Measurements from ENCODE around the gene HOXC12.

The HOXC12 gene

DNA sequence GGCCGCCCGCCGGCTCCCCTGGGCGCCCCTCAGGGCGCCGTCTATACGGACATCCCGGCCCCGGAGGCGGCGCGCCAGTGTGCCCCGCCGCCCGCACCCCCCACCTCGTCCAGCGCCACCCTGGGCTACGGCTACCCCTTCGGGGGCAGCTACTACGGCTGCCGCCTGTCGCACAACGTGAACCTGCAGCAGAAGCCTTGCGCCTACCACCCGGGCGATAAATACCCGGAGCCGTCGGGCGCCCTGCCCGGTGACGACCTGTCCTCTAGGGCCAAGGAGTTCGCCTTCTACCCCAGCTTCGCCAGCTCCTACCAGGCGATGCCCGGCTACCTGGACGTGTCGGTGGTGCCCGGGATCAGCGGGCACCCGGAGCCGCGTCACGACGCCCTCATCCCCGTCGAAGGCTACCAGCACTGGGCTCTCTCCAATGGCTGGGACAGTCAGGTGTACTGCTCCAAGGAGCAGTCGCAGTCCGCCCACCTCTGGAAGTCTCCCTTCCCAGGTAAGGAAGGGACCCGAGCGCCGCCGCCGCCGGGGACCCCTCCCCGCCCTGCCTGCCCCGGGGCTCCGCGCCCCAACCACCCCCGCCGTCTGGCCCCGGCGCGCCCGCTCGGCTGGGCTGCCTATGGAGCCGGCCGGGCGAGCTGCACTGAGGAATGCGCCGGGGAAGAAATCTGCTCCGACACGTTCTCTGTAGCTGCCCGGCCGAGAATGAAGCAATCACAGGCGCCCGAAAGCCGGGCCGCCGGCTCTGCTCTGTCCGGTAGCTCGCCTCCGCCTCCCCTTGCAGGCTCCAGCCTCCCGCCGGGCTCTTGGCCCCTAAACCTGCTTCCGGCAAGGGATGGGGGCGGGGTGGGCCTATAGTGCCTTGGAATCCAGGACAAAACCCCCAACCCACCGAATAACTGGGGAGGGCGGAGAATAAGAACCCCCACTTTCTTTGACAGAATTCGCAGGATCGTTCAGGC, 15.3 kb upstream of the HOXC12 start:
- H3K27ac ChIP-seq = no peak overlapping the region
- H3K9ac ChIP-seq = no peak overlapping the region
- no peak for TF ChIP-seq Cebpa-rat (IDR thresholded peaks at IDR 0.05)
- peaks cover 0 to 67% (median 34%) of the 10 kb centered on the region in 11 experiments; a peak in 14 of 22 replicates for H4K20me1 ChIP-seq
- H3K9me3 ChIP-seq (replicated peaks in 1 of 11) = peaks cover 10 to 39% (median 24%) of the 10 kb centered on the region in 11 experiments; a peak in 19 of 22 replicates
- no peak overlapping the region for H3K4me2 ChIP-seq
- H3K36me3 ChIP-seq = no peaks in the 10 kb centered on the region
- no peak overlapping the region for H3K4me3 ChIP-seq
- H3K27me3 ChIP-seq = peaks cover 100% of the 10 kb centered on the region in 11 experiments
- no peaks in the 10 kb centered on the region for H3K4me1 ChIP-seq

DNA sequence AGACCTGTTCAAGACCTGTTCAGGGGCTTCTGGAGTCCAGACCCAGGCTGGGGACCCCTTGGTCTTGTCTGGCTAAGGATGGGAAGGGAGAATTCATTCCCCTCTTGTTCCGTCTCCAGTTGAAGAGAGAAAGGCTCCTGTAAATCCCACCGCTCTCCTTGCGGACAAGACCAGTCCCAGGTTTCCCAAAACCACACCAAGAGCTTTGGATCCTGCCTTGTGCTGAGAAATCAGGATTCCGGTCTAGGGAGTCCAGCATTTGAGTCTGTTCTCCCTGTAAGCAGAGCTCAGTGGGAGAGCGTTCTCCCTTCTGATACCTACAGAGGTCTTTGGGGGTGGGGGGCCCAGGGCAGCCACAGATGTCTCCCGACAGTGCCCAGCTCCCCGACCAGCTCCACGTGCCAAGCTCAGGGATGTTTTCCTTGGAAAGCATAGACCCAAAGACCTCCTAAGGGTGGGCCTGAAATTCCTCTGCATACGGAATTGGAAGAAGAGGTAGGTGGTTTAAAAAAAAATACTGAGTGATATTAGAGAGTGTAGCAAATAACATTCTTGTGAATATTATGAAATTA, 14.2 kb upstream of the HOXC12 start:
- H3K4me1 ChIP-seq = no peaks in the 10 kb centered on the region
- peaks cover 13 to 49% (median 34%) of the 10 kb centered on the region in 11 experiments; a peak in 20 of 22 replicates for H3K9me3 ChIP-seq (replicated peaks in 1 of 11)
- TF ChIP-seq Cebpa-rat (IDR thresholded peaks at IDR 0.05) = no peak
- no peak overlapping the region for H3K9ac ChIP-seq
- peaks cover 100% of the 10 kb centered on the region in 11 experiments for H3K27me3 ChIP-seq
- H4K20me1 ChIP-seq = peaks cover 0 to 65% (median 30%) of the 10 kb centered on the region in 11 experiments; a peak in 15 of 22 replicates
- H3K27ac ChIP-seq = no peak overlapping the region
- no peak overlapping the region for H3K4me2 ChIP-seq
- H3K36me3 ChIP-seq = no peaks in the 10 kb centered on the region
- H3K4me3 ChIP-seq = no peak overlapping the region

DNA sequence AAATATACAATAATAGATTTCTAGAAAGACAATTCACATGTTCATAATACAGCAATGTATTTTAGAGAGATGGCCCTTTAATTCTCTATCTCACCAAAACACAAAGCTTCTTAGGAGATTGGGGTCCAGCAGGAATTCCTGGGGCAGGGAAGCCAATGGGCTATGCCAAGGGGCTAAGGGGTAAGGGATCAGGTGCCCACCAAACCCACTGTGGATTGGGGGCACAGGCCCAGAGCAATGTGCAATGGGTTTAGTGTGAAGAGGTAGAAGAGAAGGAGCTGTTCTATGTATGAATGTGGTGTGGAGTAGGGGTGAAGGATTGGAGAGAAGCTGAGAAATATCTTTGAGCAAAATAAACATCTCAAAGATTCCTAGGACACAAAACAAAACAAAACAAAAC, 13.5 kb upstream of the HOXC12 start:
- H4K20me1 ChIP-seq = peaks cover 0 to 66% (median 23%) of the 10 kb centered on the region in 11 experiments; a peak in 15 of 22 replicates
- H3K4me2 ChIP-seq = no peak overlapping the region
- H3K4me3 ChIP-seq = no peak overlapping the region
- H3K9ac ChIP-seq = no peak overlapping the region
- no peaks in the 10 kb centered on the region for H3K36me3 ChIP-seq
- TF ChIP-seq Cebpa-rat (IDR thresholded peaks at IDR 0.05) = no peak
- no peak overlapping the region for H3K27ac ChIP-seq
- H3K4me1 ChIP-seq = no peaks in the 10 kb centered on the region
- peaks cover 100% of the 10 kb centered on the region in 11 experiments for H3K27me3 ChIP-seq
- H3K9me3 ChIP-seq (replicated peaks in 1 of 11) = peaks cover 13 to 54% (median 37%) of the 10 kb centered on the region in 11 experiments; a peak in 20 of 22 replicates

DNA sequence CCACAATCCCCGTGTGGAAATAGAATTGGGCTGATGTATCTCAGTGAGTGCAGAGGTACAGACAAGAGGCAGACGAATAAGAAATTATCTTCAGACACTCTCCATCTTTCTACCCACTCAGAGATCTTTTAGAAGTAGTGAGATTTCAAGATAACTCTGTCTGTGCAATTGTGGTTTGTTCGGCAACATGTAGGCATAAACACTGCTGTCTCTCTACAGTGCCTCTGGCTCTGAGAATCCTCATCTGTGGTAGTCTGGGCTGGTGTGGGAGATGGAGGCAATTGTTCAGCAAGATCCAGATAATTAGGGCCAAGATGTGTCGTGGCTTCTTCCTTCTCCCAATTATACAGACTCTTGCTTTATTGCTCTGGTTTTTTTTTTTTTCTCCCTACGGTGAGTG, 13.0 kb upstream of the HOXC12 start:
- H3K4me1 ChIP-seq = no peaks in the 10 kb centered on the region
- no peak overlapping the region for H3K9ac ChIP-seq
- H3K27ac ChIP-seq = no peak overlapping the region
- no peak overlapping the region for H3K4me2 ChIP-seq
- no peak overlapping the region for H3K4me3 ChIP-seq
- H3K9me3 ChIP-seq (replicated peaks in 1 of 11) = peaks cover 13 to 54% (median 37%) of the 10 kb centered on the region in 11 experiments; a peak in 20 of 22 replicates
- H3K27me3 ChIP-seq = peaks cover 100% of the 10 kb centered on the region in 11 experiments
- no peak for TF ChIP-seq Cebpa-rat (IDR thresholded peaks at IDR 0.05)
- H4K20me1 ChIP-seq = peaks cover 0 to 67% (median 24%) of the 10 kb centered on the region in 11 experiments; a peak in 13 of 22 replicates
- no peaks in the 10 kb centered on the region for H3K36me3 ChIP-seq

DNA sequence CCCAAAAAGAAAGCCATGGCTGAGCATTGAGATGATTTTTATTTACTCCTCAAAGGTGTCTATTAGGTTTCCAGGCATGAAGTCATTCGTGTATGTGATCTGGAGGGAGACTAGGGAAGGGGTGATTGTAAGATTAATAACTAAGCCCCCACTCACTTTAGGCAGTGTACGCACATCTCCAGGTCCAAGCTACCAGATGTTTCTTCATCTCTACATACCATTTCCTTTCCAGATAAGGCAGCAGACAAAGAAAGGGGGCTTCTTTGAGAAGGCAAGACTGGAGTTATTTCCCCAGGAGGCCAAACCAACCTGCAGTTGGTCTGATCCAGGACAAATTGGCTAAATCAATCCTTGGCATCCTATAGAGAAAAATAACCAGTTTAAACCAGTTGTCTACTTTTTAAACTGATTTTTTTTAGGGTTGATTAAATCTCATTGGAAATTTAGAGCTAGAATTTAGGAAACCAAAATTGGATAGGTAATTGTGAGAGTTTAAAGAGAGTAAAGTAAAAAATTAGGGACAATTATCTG, 12.2 kb upstream of the HOXC12 start:
- Histone ChIP-seq H3K9me3 (replicated peaks in 1 of 11) (peaks cover 13 to 54% (median 37%) of the 10 kb centered on the region in 11 experiments; a peak in 20 of 22 replicates), H3K9ac (no peak overlapping the region), H3K4me2 (no peak overlapping the region), H4K20me1 (peaks cover 0 to 64% (median 21%) of the 10 kb centered on the region in 11 experiments; a peak in 12 of 22 replicates), H3K4me1 (no peaks in the 10 kb centered on the region), H3K36me3 (no peaks in the 10 kb centered on the region), H3K27me3 (peaks cover 100% of the 10 kb centered on the region in 11 experiments), H3K27ac (no peak overlapping the region), H3K4me3 (no peak overlapping the region)
- TF ChIP-seq Cebpa-rat (IDR thresholded peaks at IDR 0.05) = no peak

DNA sequence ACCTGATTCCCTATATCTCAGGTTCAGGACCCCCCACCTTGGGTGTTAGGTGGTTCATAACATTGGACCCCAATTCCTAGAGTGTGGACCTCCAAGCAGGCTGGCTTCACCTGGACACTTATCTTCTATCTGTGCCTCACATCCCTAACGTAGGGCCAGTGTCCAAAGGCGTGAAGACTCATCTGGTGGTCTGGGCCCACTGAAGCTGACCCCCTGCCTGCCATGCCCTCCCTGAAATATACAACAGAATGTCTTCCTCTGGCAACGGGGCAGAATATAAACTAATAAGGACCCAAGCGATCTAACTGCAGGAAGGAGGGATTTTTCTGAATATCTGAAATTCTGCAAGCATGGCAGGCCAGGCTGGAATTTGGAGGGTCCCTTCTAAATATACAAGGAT, 10.5 kb upstream of the HOXC12 start:
- Histone ChIP-seq H3K4me1 (no peaks in the 10 kb centered on the region), H3K4me2 (no peak overlapping the region), H3K27me3 (peaks cover 100% of the 10 kb centered on the region in 11 experiments), H3K4me3 (no peak overlapping the region), H3K36me3 (no peaks in the 10 kb centered on the region), H3K9ac (no peak overlapping the region), H3K9me3 (replicated peaks in 1 of 11) (peaks cover 9 to 53% (median 32%) of the 10 kb centered on the region in 11 experiments; a peak in 20 of 22 replicates), H4K20me1 (peaks cover 0 to 64% (median 18%) of the 10 kb centered on the region in 11 experiments; a peak in 15 of 22 replicates), H3K27ac (no peak overlapping the region)
- TF ChIP-seq Cebpa-rat (IDR thresholded peaks at IDR 0.05) = no peak

DNA sequence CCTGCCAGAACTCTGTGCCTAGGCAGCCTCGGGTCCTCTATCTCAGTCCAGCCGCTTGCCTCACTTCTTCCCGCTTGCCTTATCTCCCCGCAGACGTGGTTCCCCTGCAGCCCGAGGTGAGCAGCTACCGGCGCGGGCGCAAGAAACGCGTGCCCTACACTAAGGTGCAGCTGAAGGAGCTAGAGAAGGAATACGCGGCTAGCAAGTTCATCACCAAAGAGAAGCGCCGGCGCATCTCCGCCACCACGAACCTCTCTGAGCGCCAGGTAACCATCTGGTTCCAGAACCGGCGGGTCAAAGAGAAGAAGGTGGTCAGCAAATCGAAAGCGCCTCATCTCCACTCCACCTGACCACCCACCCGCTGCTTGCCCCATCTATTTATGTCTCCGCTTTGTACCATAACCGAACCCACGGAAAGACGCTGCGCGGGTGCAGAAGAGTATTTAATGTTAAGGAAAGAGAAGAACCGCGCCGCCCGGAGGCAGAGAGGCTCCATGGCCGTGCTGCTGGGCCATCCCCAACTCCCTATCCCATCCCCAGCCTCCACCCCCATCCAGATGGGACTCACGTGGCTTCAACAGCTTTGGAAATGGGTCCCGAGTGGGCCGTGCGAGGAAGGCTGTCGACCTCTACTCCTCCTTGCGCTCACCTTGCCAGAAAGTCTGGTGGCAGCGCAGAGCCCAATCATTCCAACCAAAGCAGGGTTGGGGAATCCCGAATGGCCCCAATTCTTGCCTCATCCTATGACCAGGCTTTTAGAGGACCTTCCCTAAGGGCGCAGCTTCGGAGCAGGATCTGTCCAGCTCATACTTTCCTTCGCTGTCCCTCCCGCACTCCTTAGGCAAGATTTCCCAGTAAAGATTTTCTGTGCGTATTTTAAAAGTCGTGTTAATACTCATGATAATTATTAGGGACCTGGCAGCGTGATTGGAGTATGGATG, 9.5 kb upstream of the HOXC12 start:
- no peaks in the 10 kb centered on the region for H3K4me1 ChIP-seq
- peaks cover 0 to 66% (median 27%) of the 10 kb centered on the region in 11 experiments; a peak in 15 of 22 replicates for H4K20me1 ChIP-seq
- H3K9me3 ChIP-seq (replicated peaks in 1 of 11) = peaks cover 3 to 53% (median 31%) of the 10 kb centered on the region in 11 experiments; a peak in 20 of 22 replicates
- H3K27me3 ChIP-seq = peaks cover 100% of the 10 kb centered on the region in 11 experiments
- H3K27ac ChIP-seq = no peak overlapping the region
- no peak overlapping the region for H3K4me3 ChIP-seq
- H3K4me2 ChIP-seq = no peak overlapping the region
- no peak overlapping the region for H3K9ac ChIP-seq
- TF ChIP-seq Cebpa-rat (IDR thresholded peaks at IDR 0.05) = no peak
- no peaks in the 10 kb centered on the region for H3K36me3 ChIP-seq

DNA sequence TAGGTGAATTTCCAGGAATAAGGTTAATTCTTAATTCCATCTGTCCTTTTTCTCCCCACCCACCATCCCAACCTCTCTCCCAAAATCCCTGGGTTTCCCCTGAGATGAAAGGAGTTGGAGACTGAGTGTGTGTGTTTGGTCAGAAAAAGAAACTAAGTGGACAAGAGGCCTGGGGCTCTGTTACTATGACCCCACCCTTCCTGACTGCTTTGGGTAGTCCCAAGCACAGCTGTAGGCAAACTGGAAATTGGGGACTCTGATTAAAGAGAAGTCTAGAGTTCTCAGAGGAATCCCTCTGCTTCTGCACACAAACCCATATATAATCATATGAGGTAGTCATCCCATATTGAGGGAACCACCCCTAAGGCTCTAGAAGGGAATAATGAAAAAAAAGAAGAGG, 7.0 kb upstream of the HOXC12 start:
- Histone ChIP-seq H3K4me3 (no peak overlapping the region), H3K27me3 (peaks cover 100% of the 10 kb centered on the region in 11 experiments), H3K36me3 (no peaks in the 10 kb centered on the region), H4K20me1 (peaks cover 0 to 80% (median 53%) of the 10 kb centered on the region in 11 experiments; a peak in 17 of 22 replicates), H3K27ac (no peak overlapping the region), H3K9me3 (replicated peaks in 1 of 11) (peaks cover 3 to 59% (median 25%) of the 10 kb centered on the region in 11 experiments; a peak in 19 of 22 replicates), H3K9ac (no peak overlapping the region), H3K4me2 (no peak overlapping the region), H3K4me1 (no peaks in the 10 kb centered on the region)
- no peak for TF ChIP-seq Cebpa-rat (IDR thresholded peaks at IDR 0.05)

Data from BLaER1 treated with 17β-estradiol and CSF1 and Interleukin-3, amounts not matched to agents 10 nM and 100 nM (cell line).